Hematopoietic multipotent progenitor cell treated with erythropoietin and hydrocortisone succinate and interleukin-3 and kit ligand, for 8 days (in vitro differentiated cells): ENCODE data around the gene SEMA4D.

Experiments used
- DNase-seq: peaks from one replicate; pipeline ENCODE4 v3.0.0-alpha.2; 2015

SEMA4D gene, protein sequence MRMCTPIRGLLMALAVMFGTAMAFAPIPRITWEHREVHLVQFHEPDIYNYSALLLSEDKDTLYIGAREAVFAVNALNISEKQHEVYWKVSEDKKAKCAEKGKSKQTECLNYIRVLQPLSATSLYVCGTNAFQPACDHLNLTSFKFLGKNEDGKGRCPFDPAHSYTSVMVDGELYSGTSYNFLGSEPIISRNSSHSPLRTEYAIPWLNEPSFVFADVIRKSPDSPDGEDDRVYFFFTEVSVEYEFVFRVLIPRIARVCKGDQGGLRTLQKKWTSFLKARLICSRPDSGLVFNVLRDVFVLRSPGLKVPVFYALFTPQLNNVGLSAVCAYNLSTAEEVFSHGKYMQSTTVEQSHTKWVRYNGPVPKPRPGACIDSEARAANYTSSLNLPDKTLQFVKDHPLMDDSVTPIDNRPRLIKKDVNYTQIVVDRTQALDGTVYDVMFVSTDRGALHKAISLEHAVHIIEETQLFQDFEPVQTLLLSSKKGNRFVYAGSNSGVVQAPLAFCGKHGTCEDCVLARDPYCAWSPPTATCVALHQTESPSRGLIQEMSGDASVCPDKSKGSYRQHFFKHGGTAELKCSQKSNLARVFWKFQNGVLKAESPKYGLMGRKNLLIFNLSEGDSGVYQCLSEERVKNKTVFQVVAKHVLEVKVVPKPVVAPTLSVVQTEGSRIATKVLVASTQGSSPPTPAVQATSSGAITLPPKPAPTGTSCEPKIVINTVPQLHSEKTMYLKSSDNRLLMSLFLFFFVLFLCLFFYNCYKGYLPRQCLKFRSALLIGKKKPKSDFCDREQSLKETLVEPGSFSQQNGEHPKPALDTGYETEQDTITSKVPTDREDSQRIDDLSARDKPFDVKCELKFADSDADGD

DNA sequence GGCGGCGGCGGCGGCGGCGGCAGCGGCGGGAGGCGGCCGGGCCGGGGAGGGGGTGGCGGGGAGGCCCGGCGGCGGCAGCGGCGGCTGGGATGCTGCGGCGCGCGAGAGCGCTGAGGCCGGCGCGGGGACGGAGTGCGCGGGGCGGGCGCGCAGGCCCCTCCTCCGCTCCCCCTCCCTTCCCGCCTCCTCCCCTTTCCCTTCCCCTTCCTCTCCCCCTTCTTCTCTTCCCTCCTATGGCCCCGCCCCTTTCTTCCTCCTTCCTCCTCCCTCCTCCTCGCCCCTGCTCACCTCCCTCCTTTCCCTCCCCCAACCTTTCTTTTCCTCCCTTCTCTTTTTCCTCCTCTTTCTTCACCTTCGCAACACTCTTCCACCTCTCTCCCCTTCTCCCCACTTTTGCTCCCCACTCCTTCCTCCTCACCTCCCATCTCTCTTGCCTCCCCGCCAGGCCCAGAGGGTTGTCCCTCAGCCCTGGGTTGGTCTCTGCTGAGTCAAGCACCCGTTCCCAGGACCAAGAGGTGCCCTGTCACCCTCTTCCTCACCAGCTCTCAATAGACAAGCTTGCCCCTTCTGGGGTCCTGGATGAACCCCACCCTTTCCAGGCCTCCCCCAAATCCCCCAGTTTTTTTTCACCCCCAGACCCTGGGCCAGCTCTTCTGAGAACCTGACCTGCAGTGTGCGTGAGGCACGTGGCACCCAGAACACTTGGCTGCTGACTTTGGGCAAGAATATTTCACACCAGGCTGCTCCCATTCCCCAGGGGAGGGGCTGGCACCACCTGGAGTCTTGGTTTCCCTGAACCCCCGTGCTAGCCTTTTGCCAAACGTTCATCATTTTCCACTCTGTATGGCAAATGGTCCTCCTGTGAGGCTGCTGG, at the start of gene SEMA4D:
Gene SEMA4D, minus strand, starts transcription at position 136 of the 874 bp plus-strand sequence. CDS start 92,657 bp downstream, outside the sequence.
- peak; percentile 88 for DNase-seq

DNA sequence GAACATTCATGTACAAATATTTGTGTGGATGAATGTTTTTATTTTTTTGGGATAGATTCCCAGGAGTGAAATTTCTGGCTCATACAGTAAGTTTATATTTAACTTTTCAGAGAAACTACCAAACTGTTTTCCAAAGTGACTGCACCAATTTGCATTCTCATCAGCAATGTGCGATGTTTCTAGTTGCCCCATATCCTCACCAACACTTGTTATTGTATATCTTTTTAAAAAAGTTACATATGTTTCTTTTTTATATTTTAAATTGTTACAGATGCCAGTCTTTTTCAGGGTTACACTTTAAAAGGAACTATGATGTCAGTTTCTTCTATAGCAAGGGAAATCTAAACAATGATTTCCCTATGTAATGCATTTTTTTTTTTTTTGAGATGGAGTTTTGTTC, 49.1 kb upstream of the SEMA4D start:
- no peak for DNase-seq

DNA sequence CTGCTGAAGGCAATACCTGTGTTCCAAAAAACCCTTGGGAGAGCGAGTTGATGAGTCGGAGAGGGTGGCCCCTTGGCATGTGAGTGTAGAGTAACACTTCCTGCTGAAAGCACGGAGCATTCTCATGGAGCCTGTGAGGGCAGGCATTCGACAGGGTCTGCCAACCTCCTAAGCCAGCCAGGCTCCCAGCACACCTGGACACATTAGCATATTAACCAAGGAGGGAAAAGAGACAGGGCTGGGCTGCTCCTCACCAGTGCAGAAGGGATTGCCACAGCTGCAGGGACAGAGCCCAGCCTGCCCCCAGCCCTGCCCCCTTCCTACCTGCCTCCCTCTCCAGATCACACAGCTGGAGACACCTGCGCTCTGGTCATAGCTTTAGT, 46.4 kb upstream of the SEMA4D start:
- no peak for DNase-seq

DNA sequence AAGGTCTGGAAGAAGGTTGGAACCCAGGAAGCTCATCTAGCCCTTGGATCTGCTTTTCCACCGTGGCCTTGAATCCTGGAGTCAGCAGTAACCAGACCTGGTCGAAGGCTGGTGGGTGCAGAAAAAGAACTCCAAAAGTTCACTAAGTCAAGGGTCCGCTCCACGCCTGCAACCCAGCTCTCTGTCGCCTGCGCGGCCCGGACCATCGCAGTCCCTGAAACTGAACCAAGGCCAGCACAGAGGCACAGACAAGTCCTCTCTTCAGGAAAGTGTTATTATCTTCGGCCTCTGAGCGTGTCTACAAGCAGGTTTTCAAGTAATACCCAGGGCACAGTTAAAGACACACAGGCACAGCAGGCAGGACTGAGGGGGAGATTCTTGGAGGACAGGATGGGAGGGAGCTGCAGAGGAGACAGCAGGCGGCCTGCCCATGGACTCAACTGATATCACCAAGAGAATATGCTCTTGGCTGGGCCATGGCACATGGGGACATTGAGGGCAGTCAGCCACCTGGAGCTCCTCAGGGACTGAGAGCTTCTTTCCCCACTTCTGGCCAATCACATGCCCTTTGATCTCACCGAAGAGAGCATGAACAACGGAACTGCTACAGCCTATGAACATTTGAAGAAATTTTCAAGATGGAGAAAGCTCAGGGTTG, 45.8 kb upstream of the SEMA4D start:
- no peak for DNase-seq

DNA sequence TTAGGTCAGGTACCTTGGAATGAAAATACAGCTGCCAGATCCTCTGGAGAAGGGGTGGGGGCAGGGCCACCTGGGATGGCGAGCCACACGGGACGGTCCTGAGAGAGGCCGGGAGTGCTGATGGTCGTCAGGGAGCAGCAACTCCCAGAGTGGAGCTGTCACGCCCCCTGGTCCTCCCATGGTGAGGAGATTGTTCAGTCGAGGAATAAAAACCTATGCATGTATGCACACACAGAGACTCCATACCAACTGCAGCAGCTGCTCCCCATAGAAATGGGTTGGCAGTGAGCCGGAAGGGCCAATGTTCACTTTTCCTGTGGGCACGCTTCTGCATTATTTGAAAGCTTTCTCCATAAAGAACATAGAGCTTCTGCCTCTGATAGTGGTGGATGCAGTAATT, 45.2 kb upstream of the SEMA4D start:
- DNase-seq, result no peak

DNA sequence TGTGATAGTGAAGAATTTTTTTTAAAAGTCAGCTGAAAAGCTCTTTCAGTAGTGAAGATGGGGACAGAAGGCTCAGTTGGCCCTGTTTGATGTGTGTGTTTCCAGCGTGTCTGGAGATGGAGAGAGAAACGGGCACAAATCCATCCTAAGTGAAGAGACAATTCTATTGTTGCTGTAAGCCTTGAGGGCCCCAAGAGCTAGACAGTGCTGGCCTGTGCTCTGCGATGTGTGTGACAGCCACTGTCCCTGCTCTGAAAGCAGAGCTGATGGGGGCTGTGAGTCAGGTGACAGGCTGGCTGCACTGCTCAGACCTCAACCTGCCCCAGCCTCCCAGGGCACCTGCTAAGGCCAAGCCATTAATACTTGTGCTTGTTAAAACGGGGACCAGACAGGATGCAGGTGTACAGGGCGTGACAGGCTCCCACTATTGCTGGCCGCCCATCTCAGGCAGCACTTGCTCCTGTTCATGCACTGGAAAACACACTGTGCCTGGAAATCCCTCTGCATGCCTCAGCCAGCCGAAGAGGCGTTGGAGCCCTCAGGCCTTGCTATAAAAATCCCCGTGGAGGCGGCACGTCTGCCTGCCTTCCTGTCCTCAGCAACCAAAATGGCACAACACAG, 44.6 kb upstream of the SEMA4D start:
- DNase-seq, result no peak

DNA sequence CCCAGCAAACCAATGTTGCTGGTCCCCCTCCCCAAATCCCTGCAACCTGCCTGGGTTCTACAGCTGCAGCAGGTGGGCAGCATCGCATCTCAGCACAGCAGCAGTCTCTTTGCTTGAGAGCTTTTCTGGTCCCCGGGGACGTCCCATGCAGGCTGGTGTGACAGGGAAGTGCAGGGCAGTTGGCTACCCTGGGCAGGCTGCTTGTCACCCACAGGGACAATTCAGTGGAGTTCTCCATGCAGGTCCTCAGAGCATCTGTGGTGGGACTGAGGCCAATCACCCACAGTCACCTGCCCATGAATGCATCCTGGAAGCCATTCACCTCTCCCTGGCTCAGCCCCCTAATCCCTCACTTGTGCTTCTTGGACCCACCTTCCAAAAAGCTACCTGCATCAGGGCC, 43.9 kb upstream of the SEMA4D start:
- DNase-seq, result no peak

DNA sequence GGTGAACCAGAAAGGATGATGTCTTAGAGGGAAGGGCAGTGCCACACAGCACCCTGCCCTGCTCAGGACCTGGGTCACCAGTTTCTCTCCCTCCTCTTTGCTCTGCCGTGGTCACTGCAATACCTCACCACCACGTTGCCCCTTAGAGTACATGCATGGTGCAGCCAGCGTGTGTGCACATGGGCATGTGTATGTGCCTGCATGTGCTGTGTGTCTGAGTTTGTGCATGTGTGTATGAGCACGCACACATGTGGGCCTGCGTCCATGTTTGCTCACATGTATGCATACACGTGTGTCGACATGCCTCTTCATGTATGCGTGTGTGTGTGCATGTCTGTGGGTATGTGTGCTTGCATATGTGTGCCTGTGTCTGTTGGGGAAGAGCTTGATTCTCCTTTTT, 41.5 kb upstream of the SEMA4D start:
- DNase-seq, result no peak

DNA sequence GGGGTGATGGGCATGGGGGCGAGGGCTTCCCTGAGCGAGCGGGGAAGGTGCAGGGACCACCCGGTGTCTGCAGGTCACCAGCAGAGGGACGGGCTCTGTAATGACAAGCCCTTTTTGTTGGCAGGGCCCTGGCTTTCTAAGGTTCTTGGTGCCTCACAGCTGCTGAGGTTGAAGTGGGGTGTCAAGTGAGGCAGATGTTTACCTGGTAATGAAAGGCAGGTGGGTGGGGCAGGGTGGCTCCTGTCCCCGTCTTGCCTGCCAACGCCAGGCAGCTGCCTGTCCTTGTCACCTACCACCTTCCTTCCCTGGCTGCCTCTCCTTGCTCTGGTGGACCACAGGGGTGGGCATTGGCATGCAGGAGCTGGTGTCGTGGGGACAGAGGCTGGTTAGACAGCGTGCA, 41.0 kb upstream of the SEMA4D start:
- DNase-seq, result no peak

DNA sequence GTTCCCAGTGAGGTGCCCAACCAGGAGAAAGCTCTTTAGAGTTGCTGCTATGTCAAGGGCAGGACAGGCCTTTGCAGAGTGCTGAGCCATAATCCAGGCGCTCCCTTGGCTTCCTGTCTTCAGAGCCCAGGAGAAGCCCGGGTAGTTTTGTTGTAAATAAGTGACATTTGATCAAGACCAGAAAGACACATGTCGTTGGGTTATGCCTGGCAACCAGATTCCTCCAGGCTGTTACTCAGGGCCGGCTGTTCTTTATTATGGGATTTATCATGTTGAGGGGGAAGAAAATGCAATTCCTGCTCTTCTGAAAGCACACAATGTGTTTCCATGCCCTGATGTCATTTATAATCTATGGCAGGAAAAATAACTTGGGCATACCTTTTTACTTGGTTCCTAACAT, 39.3 kb upstream of the SEMA4D start:
- no peak for DNase-seq

DNA sequence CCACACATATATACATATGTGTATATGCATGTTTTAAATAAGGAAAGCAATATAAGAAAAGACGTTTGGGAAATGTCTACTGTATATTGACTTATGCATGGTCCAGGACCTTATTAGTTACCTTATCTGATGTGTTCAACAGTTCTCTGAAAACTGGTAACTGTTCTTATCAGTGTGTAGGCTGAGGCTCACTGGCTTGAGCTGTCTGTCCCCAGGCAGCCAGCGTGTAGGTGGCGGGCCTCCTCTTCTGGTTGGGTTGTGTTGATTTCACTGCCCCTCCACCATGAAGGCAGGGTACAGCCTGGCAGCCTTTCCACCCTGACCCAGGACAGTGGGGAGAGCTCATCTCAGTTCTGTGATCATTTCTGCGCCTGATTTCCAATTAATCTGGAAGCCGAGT, 38.7 kb upstream of the SEMA4D start:
- peak; percentile 62 for DNase-seq

DNA sequence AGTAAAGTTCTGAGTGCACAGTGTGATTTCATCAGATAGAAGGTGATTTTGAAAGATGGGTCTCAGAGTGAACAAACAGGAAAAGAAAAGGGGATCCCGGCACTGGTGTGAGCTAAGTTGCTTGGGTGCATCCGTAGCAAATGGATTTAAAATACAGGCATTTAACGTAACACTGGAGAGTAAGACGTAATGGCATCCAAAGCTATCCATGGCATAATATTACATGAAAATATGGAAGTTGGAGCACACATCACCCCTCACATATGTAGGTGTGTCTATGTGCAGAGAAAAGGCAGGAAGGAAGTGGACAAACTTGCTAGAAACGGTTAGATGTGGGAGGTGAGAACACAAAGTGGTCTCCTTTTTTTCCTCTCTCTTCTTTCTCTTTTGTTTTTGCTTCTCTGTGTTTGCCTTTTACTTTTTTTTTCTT, 38.2 kb upstream of the SEMA4D start:
- DNase-seq, result peak; percentile 40

DNA sequence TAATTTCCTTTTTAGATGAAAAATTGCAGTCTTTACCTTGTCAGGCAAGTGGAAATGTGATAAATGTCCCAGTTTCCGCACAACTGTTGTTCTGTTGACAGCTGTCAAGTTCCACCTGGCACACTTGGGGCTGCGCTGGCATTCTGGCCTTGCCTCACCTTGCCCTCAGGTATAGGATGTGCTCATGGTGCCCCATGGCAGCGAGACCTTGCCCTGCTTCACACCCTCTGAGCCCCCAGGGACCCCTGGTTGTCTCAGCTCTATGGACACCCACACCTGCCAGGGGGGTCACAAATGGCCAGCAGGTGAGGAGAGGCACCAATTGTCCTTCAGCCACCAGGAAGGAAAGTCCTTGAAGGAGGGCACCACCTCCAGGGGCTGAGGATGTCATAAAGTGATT, 37.5 kb upstream of the SEMA4D start:
- DNase-seq, result no peak

DNA sequence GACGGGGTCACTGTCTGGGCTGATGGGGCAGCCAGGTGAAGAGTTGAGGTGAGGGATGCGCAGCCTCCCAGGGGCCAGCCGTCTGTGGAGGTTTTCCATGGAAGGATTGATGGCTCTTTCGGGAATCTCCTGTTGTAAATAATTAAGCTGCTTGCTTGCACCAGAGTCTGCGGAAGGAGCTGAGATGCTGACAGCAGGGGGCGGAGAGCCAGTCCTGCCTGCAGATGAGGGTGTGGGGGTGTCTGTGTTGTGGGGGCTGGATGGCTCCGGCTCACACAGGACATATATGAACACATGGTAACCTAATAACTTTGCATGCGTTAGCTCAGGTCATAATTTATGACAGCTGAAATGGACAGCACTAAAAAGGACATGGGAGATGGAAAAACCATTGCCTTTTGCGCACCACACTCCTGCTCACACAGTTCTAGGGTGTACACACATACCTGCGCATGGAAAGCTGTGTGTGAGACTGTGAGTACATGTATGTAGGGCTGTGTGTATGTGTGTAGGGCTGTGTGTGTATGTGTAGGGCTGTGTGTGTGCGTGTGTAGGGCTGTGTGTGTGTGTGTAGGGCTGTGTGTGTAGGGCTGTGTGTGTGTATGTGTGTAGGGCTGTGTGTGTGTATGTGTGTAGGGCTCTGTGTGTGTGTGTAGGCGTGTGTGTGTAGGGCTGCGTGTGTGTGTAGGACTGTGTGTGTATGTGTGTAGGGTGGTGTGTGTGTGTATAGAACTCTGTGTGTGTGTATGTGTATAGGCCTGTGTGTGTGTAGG, 36.8 kb upstream of the SEMA4D start:
- no peak for DNase-seq

DNA sequence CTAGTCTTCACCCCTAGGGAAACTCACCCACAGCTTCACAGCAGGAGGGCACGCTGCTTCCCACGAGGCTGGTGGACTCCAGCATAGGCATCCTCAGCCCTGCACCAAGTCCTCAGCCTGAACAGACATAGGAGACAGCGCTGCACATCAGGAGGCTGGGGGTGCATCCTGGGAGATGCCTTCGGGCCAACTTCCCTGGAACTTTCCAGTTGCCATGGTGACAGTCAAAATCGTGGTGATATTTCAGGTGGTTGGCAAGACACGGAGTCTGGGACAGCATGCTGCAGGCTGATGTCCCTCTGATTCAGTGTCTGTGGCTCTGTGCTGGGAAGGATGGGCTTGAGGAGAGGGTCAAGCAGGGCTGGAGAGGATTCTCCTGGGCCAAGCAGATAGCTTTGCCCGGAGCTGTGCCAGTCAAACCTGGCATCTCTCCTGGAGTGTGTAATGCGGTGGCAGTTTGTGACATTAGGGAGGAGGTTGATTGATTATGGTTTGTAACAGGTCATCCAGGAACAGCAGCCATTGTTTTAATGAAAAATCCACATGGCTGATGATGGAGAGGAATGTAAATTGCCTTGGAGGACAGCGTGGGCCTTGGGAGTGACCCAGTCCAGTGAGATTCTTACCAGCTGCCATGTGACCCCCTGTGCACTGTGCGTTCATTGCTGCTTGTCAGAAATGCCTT, 35.6 kb upstream of the SEMA4D start:
- no peak for DNase-seq

DNA sequence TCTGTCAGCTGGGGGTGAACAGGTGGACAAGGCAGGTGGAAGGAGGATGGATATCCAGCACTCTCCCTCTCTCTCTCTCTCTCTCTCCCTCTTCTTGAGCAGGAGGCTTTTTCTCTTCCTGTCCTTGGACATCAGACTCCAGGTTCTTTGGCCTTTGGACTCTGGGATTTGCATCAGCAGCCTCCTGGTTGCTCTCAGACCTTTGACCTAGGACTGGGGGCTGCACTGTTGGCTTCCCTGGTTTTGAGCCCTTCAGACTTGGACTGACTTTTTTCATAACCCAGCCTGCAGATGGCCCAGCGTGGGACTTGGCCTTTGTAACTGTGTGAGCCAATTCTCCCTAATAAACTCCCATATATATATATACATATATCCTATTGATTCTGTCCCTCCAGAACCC, 35.0 kb upstream of the SEMA4D start:
- DNase-seq, result no peak

DNA sequence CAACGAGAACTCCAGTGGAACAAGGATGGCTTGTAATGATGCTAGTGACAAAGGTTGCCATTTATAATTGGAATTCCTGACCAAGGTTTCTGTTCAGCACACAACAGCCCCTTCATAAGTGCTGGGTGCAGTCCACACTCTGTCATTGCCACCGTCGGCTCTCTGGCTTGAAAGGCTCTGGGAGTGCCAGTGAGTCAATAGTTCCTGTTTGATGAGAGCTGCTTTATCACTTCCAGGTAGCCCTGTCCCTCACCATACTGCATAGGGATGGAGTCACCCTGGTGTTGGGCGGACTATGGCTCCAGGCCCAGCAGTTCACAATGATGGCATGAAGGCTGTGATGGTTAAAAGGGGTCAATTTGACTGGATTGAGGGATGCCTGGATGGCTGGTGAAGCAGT, 34.6 kb upstream of the SEMA4D start:
- no peak for DNase-seq

DNA sequence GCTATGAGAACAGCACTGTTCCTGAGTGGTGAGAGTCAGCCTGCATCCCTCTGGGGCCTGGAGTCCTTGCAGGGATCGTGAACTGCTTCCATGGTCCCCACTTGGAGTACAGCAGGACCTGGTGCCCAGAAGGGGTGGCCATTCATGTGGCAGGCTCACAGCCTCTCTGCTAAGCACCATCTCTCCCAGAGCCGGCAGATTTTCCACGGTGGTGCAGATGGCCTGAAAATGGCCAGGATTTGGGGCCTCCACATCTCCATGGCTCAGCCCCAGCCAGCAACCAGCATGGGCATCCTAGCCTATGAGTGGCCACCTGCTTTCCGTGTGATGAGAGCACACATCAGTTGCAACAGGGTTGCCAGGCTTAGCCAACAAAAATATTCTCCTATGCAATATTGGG, 33.9 kb upstream of the SEMA4D start:
- DNase-seq, result no peak

DNA sequence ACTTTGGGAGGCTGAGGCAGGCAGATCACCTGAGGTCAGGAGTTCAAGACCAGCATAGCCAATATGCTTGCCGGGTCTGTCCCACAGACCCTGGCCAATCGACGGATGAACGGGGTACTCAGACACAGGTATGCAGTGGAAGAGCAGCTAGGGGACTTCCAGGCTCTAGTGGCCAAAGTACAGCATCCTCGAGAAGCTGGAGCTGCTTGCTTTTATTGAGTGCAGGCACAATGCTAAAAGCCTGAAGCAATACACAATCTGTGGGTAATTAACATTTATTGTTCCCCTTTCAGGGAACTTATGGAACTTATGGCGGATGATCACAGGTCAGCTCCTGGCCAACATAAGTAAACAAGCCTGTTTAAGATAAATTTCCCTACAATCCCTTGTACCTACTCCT, 32.8 kb upstream of the SEMA4D start:
- DNase-seq, result no peak

DNA sequence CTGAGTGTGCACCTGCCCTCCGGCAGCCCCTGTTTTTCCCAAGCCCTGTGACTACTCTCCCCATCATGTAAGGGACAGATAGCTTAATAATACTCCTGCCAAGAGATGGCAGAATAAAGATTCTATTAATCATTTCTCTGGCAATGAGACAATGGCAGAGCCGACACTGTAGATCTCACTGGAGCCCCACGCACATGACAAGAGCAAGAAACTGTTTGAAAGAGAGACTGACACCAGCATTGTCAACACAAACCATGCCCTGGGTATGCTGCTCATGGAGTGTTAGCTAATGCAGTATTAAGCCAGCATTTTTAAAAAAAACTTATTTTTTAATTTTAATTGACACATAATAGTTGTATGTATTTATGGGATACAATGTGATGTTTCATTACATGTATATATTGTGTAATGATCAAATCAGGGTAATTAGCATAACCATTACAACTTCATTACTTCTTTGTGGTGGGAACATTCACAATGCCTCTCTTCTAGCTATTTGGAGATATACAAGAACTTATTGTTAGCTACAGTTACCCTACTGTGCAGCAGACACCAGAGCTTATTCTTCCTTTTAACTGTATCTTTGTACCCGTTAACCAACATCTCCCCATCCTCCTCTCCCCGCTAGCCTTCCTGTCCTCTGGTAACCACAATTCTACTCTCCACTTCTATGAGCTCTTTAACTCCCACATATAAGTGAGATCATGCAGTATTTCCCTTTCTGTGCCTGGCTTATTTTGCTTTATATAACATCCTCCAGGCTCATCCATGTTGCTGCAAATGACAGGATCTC, 31.5 kb upstream of the SEMA4D start:
- no peak for DNase-seq
